ENCODE results near the gene FAM151B. TPM values are rescaled to one million over a fixed set of nuclear protein-coding genes. Genes with fewer than 3 reads are reported as not detected.

FAM151B gene
- total and polyA plus RNA-seq, 2 experiments from 2014 or later, result 0.55 TPM; not detected in 1

DNA sequence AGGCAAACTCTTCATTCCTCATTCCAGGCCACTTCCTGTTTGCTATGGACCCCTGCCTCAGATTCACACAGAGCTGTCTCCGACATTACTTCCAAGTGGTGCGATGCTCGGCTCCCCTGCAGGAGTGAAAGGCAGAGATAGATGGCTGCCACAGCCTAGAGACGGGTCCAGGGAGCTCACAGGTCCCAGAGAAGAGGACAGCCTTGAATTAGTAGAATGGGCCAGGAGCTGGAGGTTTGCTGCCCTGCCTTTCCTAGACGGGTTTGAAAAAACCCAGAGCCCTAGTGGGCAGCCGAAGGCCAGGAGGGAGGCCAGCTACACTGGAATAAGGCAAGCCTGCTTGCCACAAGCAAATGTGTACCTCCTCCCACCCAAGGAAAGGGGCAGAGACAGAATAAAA, 80.4 kb downstream of the FAM151B start:
- peaks cover 36% of the 10 kb centered on the region for H3K27me3 Mint-ChIP-seq (ENCODE audit: insufficient read depth, low read depth, poor library complexity)
- H3K27me3 ChIP-seq (ENCODE audit: insufficient read depth), result peaks cover 59% of the 10 kb centered on the region
- peak overlapping the region; percentile 93 for H3K4me2 ChIP-seq
- H3K36me3 ChIP-seq (ENCODE audit: insufficient read depth), result no peaks in the 10 kb centered on the region
- no peaks in the 10 kb centered on the region; the same call in 2 of the 3 replicates for H3K36me3 Mint-ChIP-seq (ENCODE audit: low read depth)
- H3K79me2 ChIP-seq (replicated peaks; ENCODE audit: insufficient read depth), result no peaks in the 10 kb centered on the region
- H3K27ac ChIP-seq (ENCODE audit: low read depth), result no peak overlapping the region
- H3K4me3 ChIP-seq, result no peak overlapping the region
- H3F3A ChIP-seq (replicated peaks; ENCODE audit: low read depth), result peaks cover 8% of the 10 kb centered on the region; the same call in 1 of the 2 replicates
- H3K9me2 ChIP-seq (ENCODE audit: insufficient read depth), result no peaks in the 10 kb centered on the region
- no peak for ATAC-seq
- TF ChIP-seq ZNF331 (CRISPR knock-in tag; IDR thresholded peaks at IDR 0.05; ENCODE audit: low read depth) (no peak), NANOG (IDR thresholded peaks at IDR 0.05; ENCODE audit: borderline replicate concordance) (no peak), ZNF114 (CRISPR knock-in tag; IDR thresholded peaks at IDR 0.05) (no peak), CREB1 (CRISPR knock-in tag; IDR thresholded peaks at IDR 0.05; ENCODE audit: low read depth) (no peak), STAT1 (IDR thresholded peaks at IDR 0.05; ENCODE audit: unreplicated experiment) (no peak), ETS1 (IDR thresholded peaks at IDR 0.05) (no peak), POLR2AphosphoS5 (IDR thresholded peaks at IDR 0.05; ENCODE audit: low read depth) (no peak), EZH2phosphoT487 (IDR thresholded peaks at IDR 0.05; ENCODE audit: unreplicated experiment) (no peak), JUNB (IDR thresholded peaks at IDR 0.05; ENCODE audit: unreplicated experiment) (no peak), CTCF (conservative IDR thresholded peaks at IDR 0.05; ENCODE audit: low read depth in 2 of 2) (no peak), ZNF462 (CRISPR knock-in tag; IDR thresholded peaks at IDR 0.05) (no peak), EZH2 (IDR thresholded peaks at IDR 0.05; ENCODE audit: low read depth, unreplicated experiment) (no peak), REST (IDR thresholded peaks at IDR 0.05; ENCODE audit: unreplicated experiment) (no peak)
- H3K4me1 ChIP-seq (ENCODE audit: insufficient read depth), result peaks cover 5% of the 10 kb centered on the region; the same call in 1 of the 2 replicates
- no peak overlapping the region for H2AFZ ChIP-seq
- no peak for DNase-seq (ENCODE audit: low spot score)
- no peak overlapping the region for H3K27ac Mint-ChIP-seq
- peak overlapping the region; percentile 77 for H3K4me3 Mint-ChIP-seq
- peaks cover 13% of the 10 kb centered on the region for H3K4me1 Mint-ChIP-seq
- H3K9me3 Mint-ChIP-seq, result no peaks in the 10 kb centered on the region; the same call in 2 of the 3 replicates
- H4K20me1 ChIP-seq (replicated peaks; ENCODE audit: insufficient read depth), result no peaks in the 10 kb centered on the region

All from GM23338 (cell line).